Mesenchymal stem cell (in vitro differentiated cells and primary cell): ENCODE data around the gene IDH3A.

Experiments used
- DNase-seq: peaks from one replicate; pipeline ENCODE4 v3.0.0-alpha.2; 2013
- H2AFZ ChIP-seq: one replicate; pipeline ENCODE4 v1.6.1; 2013; ENCODE audit warnings: low read depth, mild to moderate bottlenecking, control low read depth, inconsistent platforms, low read length, moderate library complexity
- H2AK5ac ChIP-seq: 2 replicates; pipeline ENCODE4 v1.6.1; 2013; ENCODE audit warnings: low read length, moderate library complexity, mild to moderate bottlenecking, inconsistent platforms; ENCODE audit not compliant: severe bottlenecking
- H2BK120ac ChIP-seq: one replicate; pipeline ENCODE4 v1.6.1; 2013; ENCODE audit warnings: low read depth, mild to moderate bottlenecking, inconsistent platforms, low read length, moderate library complexity
- H2BK12ac ChIP-seq, 2 experiments: one replicate each; pipeline ENCODE4 v1.6.1; 2013; ENCODE audit warnings: inconsistent platforms in 2 of 2, low read length in 2 of 2, mild to moderate bottlenecking in 2 of 2, moderate library complexity in 2 of 2, control low read depth in 1 of 2
- H2BK15ac ChIP-seq: one replicate; pipeline ENCODE4 v1.6.1; 2013; ENCODE audit warnings: mild to moderate bottlenecking, low read depth, inconsistent platforms; ENCODE audit not compliant: poor library complexity, severe bottlenecking
- H2BK5ac ChIP-seq: 2 replicates; pipeline ENCODE4 v1.6.1; 2013; ENCODE audit warnings: low read depth, mild to moderate bottlenecking, low read length, control low read depth, inconsistent platforms; ENCODE audit not compliant: poor library complexity, severe bottlenecking
- H3K14ac ChIP-seq, 2 experiments: one replicate each; pipeline ENCODE4 v1.6.1; 2013; ENCODE audit warnings: inconsistent platforms in 2 of 2, low read length in 2 of 2, control low read depth in 1 of 2, mild to moderate bottlenecking in 1 of 2, moderate library complexity in 1 of 2
- H3K18ac ChIP-seq, 2 experiments: one replicate each; pipeline ENCODE4 v1.6.1; 2013; ENCODE audit warnings: inconsistent platforms in 2 of 2, low read length in 2 of 2, control low read depth in 1 of 2, low read depth in 1 of 2, mild to moderate bottlenecking in 1 of 2
- H3K23ac ChIP-seq, 2 experiments: one replicate each; pipeline ENCODE4 v1.6.1; 2013; ENCODE audit warnings: inconsistent platforms in 2 of 2, low read length in 2 of 2, mild to moderate bottlenecking in 2 of 2, moderate library complexity in 2 of 2, control low read depth in 1 of 2
- H3K27ac ChIP-seq: 2 replicates; pipeline ENCODE4 v1.5.1; 2013; ENCODE audit warnings: mild to moderate bottlenecking, moderate library complexity, low read length, control low read depth, inconsistent platforms; ENCODE audit not compliant: poor library complexity, severe bottlenecking
- H3K27me3 ChIP-seq, 2 experiments: 2 replicates each; pipeline versions ENCODE4 v1.6.1 to v1.7.0; 2013; ENCODE audit warnings: low read length in 2 of 2, mild to moderate bottlenecking in 2 of 2, moderate library complexity in 2 of 2, control low read depth in 1 of 2, inconsistent platforms in 1 of 2; ENCODE audit not compliant: control insufficient read depth in 1 of 2, insufficient read depth in 1 of 2
- H3K36me3 ChIP-seq, 2 experiments: 2 replicates each; pipeline versions ENCODE4 v1.6.1 to v1.7.0; 2013; ENCODE audit warnings: low read length in 2 of 2, control low read depth in 1 of 2, inconsistent platforms in 1 of 2, low read depth in 1 of 2, mild to moderate bottlenecking in 1 of 2; ENCODE audit not compliant: insufficient read depth in 2 of 2, control insufficient read depth in 1 of 2
- H3K4ac ChIP-seq, 2 experiments: one replicate each; pipeline ENCODE4 v1.6.1; 2013; ENCODE audit warnings: inconsistent platforms in 2 of 2, low read length in 2 of 2, mild to moderate bottlenecking in 2 of 2, moderate library complexity in 2 of 2, control low read depth in 1 of 2, low read depth in 1 of 2
- H3K4me1 ChIP-seq: 2 replicates; pipeline ENCODE4 v1.6.1; 2013; ENCODE audit warnings: low read depth, low read length, control low read depth; ENCODE audit not compliant: control insufficient read depth, insufficient read depth
- H3K4me2 ChIP-seq: 2 replicates; pipeline ENCODE4 v1.6.1; 2013; ENCODE audit warnings: low read length, mild to moderate bottlenecking, inconsistent platforms; ENCODE audit not compliant: poor library complexity, severe bottlenecking
- H3K4me3 ChIP-seq, 2 experiments: 2 replicates each; pipeline versions ENCODE4 v1.5.1 to v1.7.0; 2013; ENCODE audit warnings: low read length in 2 of 2, mild to moderate bottlenecking in 2 of 2, control low read depth in 1 of 2, low read depth in 1 of 2; ENCODE audit not compliant: insufficient read depth in 1 of 2
- H3K79me1 ChIP-seq: replicated peaks from 2 replicates; pipeline ENCODE4 v1.6.1; 2013; ENCODE audit warnings: mild to moderate bottlenecking, control low read depth, low read length, inconsistent platforms; ENCODE audit not compliant: poor library complexity, severe bottlenecking
- H3K9ac ChIP-seq: 2 replicates; pipeline ENCODE4 v1.7.0; 2013; ENCODE audit warnings: mild to moderate bottlenecking, low read length, moderate library complexity
- H3K9me3 ChIP-seq: 2 replicates; pipeline ENCODE4 v1.7.0; 2013; ENCODE audit warnings: mild to moderate bottlenecking, low read length; ENCODE audit not compliant: control insufficient read depth
- H4K8ac ChIP-seq: one replicate; pipeline ENCODE4 v1.6.1; 2013; ENCODE audit warnings: inconsistent platforms, mild to moderate bottlenecking, low read length, moderate library complexity
- H4K91ac ChIP-seq: one replicate; pipeline ENCODE4 v1.6.1; 2013; ENCODE audit warnings: mild to moderate bottlenecking, low read length, inconsistent platforms
- WGBS: methylation state at CpG from one replicate; pipeline ENCODE4 v1.1.7; 2013; ENCODE audit warnings: mixed read lengths; 5-methylcytosine and 5-hydroxymethylcytosine counted together

The IDH3A gene

DNA sequence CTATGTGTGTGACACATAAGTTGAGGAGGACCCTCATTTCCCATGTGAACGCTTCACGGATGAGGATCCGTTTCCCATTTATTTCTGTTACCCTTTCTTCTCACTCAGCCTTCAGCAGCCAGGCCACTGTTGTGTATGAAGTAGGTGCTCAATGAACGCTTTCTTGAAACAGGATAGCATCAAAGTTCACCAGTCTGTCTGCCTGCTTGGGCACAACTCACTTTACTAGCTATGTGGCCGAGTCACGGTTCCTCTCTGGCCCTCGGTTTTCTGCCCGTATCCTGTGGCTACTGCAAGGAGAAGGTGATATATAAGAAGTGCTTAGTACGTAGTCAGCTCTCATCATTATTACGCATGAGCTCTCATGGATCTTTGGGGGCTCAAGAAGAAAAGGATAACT, 62.8 kb downstream of the IDH3A start:
- Histone ChIP-seq H4K8ac (no peak overlapping the region), H2BK120ac (no peak overlapping the region), H2BK12ac (peak overlapping the region in 1 of 2 experiments; percentile 34), H2BK15ac (no peak overlapping the region), H3K9me3 (no peaks in the 10 kb centered on the region), H3K79me1 (no peaks in the 10 kb centered on the region), H3K27ac (no peak overlapping the region), H3K4me3 (no peak overlapping the region), H2BK5ac (no peak overlapping the region), H3K27me3 (peaks cover 0 to 10% of the 10 kb centered on the region in 2 experiments), H3K23ac (no peak overlapping the region), H3K4ac (no peak overlapping the region), H3K9ac (no peak overlapping the region), H3K14ac (no peak overlapping the region), H3K4me2 (no peak overlapping the region), H3K36me3 (no peaks in the 10 kb centered on the region), H3K18ac (peak overlapping the region in 1 of 2 experiments; percentile 4), H3K4me1 (peaks cover 35% of the 10 kb centered on the region), H2AFZ (no peak overlapping the region), H4K91ac (no peak overlapping the region), H2AK5ac (no peak overlapping the region)
- DNase-seq, result no peak
- WGBS, result 84% methylated on average over 10 of the region's 10 CpGs

DNA sequence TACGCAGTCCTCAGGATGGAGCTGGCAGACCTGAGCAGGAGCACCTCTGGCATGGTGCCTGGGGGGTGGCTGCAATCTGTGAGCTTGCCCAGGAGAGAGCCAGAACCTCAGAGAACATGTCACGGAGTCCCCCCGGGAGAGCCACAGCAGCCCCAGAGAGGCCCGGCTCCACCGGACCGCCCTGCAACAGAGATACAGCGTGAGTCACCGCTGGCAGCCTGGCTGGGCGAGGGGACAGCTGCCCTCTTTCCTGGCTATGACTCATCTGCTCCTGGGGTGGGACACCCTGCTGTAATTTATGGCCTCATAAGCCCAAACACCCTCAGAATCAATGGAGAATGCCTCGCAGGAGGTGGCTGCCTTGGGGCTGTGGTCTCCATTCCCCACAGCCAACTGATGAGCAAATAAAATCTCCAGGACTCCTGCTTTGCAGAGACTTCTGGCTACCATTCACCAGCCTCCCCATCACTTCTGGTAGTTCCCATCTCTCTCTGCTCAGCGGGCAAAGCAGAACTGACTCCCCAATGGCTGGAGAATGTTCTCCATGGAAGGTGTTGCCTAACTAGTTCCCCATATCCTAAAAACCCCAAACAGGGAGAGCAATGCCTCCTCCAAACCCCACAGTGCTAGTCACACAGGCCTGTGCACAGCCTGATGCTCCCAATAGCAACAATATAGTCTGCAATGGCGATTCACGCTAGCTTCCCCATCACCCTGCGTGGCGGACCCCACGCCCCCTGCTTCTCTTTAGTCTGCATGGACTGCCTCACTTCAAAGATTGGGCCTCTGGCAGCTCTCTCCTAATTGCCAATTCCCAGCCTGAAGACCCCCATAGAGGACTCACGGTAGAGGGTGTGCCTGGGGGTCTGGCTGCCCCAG, 63.6 kb downstream of the IDH3A start:
- Histone ChIP-seq H3K4me3 (no peak overlapping the region), H3K4me1 (peaks cover 31% of the 10 kb centered on the region), H3K79me1 (no peaks in the 10 kb centered on the region), H3K4ac (peak overlapping the region; percentile 8 to 54), H4K8ac (peak overlapping the region; percentile 66), H3K23ac (no peak overlapping the region), H3K36me3 (no peaks in the 10 kb centered on the region), H2BK5ac (no peak overlapping the region), H2BK15ac (peak overlapping the region; percentile 29), H3K27ac (peak overlapping the region; percentile 17), H2AK5ac (peak overlapping the region; percentile 33), H3K18ac (peak overlapping the region; percentile 38 to 68), H2AFZ (peak overlapping the region; percentile 10), H3K9ac (no peak overlapping the region), H2BK12ac (peak overlapping the region; percentile 66 to 69), H4K91ac (peak overlapping the region; percentile 31), H3K27me3 (peaks cover 0 to 10% of the 10 kb centered on the region in 2 experiments), H3K9me3 (no peaks in the 10 kb centered on the region), H3K4me2 (no peak overlapping the region), H2BK120ac (no peak overlapping the region), H3K14ac (no peak overlapping the region)
- 40% methylated on average over 17 of the region's 17 CpGs for WGBS
- DNase-seq, result peak; percentile 92

DNA sequence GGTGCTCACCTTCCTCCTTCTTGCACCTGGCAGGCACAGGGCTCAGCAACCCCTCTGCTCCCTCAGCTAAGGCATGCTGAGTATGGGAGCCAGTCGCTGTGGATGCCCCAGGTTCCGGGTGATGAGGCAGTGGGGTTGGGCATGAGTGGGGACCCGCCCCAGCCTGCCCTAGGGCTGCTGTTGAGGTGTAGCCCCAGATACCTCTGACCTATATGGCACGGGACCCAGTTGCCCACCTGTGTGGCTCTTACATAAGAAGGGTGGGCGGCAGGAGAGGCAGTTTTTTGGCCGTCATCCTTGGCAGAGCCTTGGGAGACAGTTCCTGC, 64.2 kb downstream of the IDH3A start:
- H2BK12ac ChIP-seq, result peak overlapping the region; percentile 66 to 69
- H3K4me1 ChIP-seq, result peaks cover 31% of the 10 kb centered on the region
- H2AFZ ChIP-seq, result no peak overlapping the region
- H4K91ac ChIP-seq, result no peak overlapping the region
- H2BK15ac ChIP-seq, result peak overlapping the region; percentile 29
- peak overlapping the region; percentile 33 for H2AK5ac ChIP-seq
- H3K4ac ChIP-seq, result peak overlapping the region in 1 of 2 experiments; percentile 54
- WGBS, result 98% methylated on average over 6 of the region's 6 CpGs
- peaks cover 0 to 10% of the 10 kb centered on the region in 2 experiments for H3K27me3 ChIP-seq
- H3K27ac ChIP-seq, result no peak overlapping the region
- no peaks in the 10 kb centered on the region for H3K36me3 ChIP-seq
- no peak overlapping the region for H4K8ac ChIP-seq
- H3K4me3 ChIP-seq, result no peak overlapping the region
- H2BK120ac ChIP-seq, result no peak overlapping the region
- H3K23ac ChIP-seq, result no peak overlapping the region
- no peaks in the 10 kb centered on the region for H3K79me1 ChIP-seq
- no peak for DNase-seq
- H3K4me2 ChIP-seq, result no peak overlapping the region
- no peak overlapping the region for H3K14ac ChIP-seq
- H2BK5ac ChIP-seq, result no peak overlapping the region
- H3K9me3 ChIP-seq, result no peaks in the 10 kb centered on the region
- peak overlapping the region in 1 of 2 experiments; percentile 29 for H3K18ac ChIP-seq
- no peak overlapping the region for H3K9ac ChIP-seq

DNA sequence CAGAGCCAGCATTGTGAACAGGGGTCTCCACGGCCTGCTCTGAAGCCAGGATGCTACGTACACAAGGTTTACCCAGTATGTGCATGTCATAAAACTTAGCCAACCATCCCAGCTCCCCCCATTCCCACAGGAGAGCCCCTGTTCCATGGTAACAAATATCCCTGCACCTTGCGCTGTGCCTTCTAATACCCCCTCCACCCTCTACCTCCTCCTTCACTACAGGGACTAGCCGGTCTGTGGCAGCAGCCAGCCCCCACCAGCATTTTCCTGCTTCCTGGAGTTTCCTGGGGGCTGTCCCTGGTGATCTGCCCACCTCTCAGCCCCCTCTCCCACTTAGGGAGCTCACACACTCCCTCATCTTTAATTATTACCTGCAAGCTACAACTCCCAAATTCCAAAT, 64.8 kb downstream of the IDH3A start:
- WGBS, result 95% methylated on average over 4 of the region's 4 CpGs
- Histone ChIP-seq H2BK5ac (no peak overlapping the region), H3K4ac (no peak overlapping the region), H3K79me1 (no peaks in the 10 kb centered on the region), H3K27ac (no peak overlapping the region), H2BK15ac (no peak overlapping the region), H3K18ac (no peak overlapping the region), H3K9me3 (no peaks in the 10 kb centered on the region), H3K27me3 (peaks cover 0 to 10% of the 10 kb centered on the region in 2 experiments), H3K4me2 (no peak overlapping the region), H4K91ac (no peak overlapping the region), H3K9ac (no peak overlapping the region), H3K23ac (no peak overlapping the region), H3K14ac (no peak overlapping the region), H4K8ac (no peak overlapping the region), H2AK5ac (peak overlapping the region; percentile 38), H2AFZ (no peak overlapping the region), H3K36me3 (no peaks in the 10 kb centered on the region), H2BK12ac (peak overlapping the region in 1 of 2 experiments; percentile 42), H2BK120ac (no peak overlapping the region), H3K4me1 (peaks cover 29% of the 10 kb centered on the region), H3K4me3 (no peak overlapping the region)
- DNase-seq, result no peak
